Measurements from ENCODE around the gene CTAG1B.
"Not testable (repeated sequence)": the region's sequence is repeated elsewhere in the genome, so short reads cannot be mapped to it uniquely, and the experiment has no call there.

The CTAG1B gene

GRCh38 chrX:154619182-154619581 lies at the start of gene CTAG1B:
Gene CTAG1B, minus strand, starts transcription at chrX:154619282. Its CDS starts 64 bp downstream, at chrX:154619218.
- not testable (repeated sequence) for DNase-seq

- DNase-seq, result no peak
These were observed 42.8 kb upstream of the CTAG1B start for GRCh38 chrX:154661899-154662298.

- DNase-seq, result no peak
These were observed 42.1 kb upstream of the CTAG1B start for GRCh38 chrX:154661170-154661569.

- DNase-seq, result no peak
These were observed 41.5 kb upstream of the CTAG1B start for GRCh38 chrX:154660541-154660940.

- DNase-seq, result no peak
These were observed 39.9 kb upstream of the CTAG1B start for GRCh38 chrX:154658957-154659356.

- no peak for DNase-seq
These were observed 39.1 kb upstream of the CTAG1B start for GRCh38 chrX:154658187-154658586.

- no peak for DNase-seq
These were observed 38.2 kb upstream of the CTAG1B start for GRCh38 chrX:154657226-154657805.

- DNase-seq, result no peak
These were observed 36.7 kb upstream of the CTAG1B start for GRCh38 chrX:154655786-154656185.

- no peak for DNase-seq
These were observed 36.3 kb upstream of the CTAG1B start for GRCh38 chrX:154655346-154655745.

GRCh38 chrX:154654925-154655324 lies 35.8 kb upstream of the CTAG1B start:
- DNase-seq, result no peak

GRCh38 chrX:154654372-154654771 lies 35.3 kb upstream of the CTAG1B start:
- DNase-seq, result no peak

GRCh38 chrX:154653413-154653812 lies 34.3 kb upstream of the CTAG1B start, which contains the start of gene CTAG2:
Gene CTAG2, minus strand, starts transcription at chrX:154653579. Its CDS starts 64 bp downstream, at chrX:154653515.
- DNase-seq, result not testable (repeated sequence)

- DNase-seq, result no peak
These were observed 33.9 kb upstream of the CTAG1B start for GRCh38 chrX:154653048-154653401.

GRCh38 chrX:154652311-154653047 lies 33.4 kb upstream of the CTAG1B start:
- no peak for DNase-seq

- DNase-seq, result no peak
These were observed 31.1 kb upstream of the CTAG1B start for GRCh38 chrX:154650221-154650510.

GRCh38 chrX:154649503-154650220 lies 30.6 kb upstream of the CTAG1B start:
- no peak for DNase-seq

- no peak for DNase-seq
These were observed 29.8 kb upstream of the CTAG1B start for GRCh38 chrX:154648931-154649330.

GRCh38 chrX:154645745-154646378 lies 26.8 kb upstream of the CTAG1B start:
- not testable (repeated sequence) for DNase-seq

- DNase-seq, result not testable (repeated sequence)
These were observed 24.6 kb upstream of the CTAG1B start for GRCh38 chrX:154643708-154644107.

- not testable (repeated sequence) for DNase-seq
These were observed 22.7 kb upstream of the CTAG1B start for GRCh38 chrX:154641740-154642139.

- DNase-seq, result not testable (repeated sequence)
These were observed 14.6 kb upstream of the CTAG1B start for GRCh38 chrX:154633661-154634060.

GRCh38 chrX:154630949-154631348 lies 11.9 kb upstream of the CTAG1B start:
- not testable (repeated sequence) for DNase-seq

- DNase-seq, result not testable (repeated sequence)
These were observed 9.9 kb upstream of the CTAG1B start for GRCh38 chrX:154628960-154629359.

Data from NCI-H2029 treated with DMSO at 0.1 percent for 48 hours (cell line).